MM.1S (cell line): ENCODE measurements around the gene GPR135.

Experiments
- DNase-seq: peaks from one replicate; pipeline ENCODE4 v3.0.0-alpha.2; 2015
- H2AFZ ChIP-seq: fragments of 300-600 bp; sonication (generic); 2 replicates; pipeline ENCODE4 v1.6.0; 2016; ENCODE audit warnings: antibody characterized with exemption, low read length
- H3F3A ChIP-seq: fragments of 300-600 bp; sonication (generic); 2 replicates; pipeline ENCODE4 v1.6.1; 2016; ENCODE audit warnings: mild to moderate bottlenecking, antibody characterized with exemption, low read length, moderate library complexity, mixed read lengths; ENCODE audit not compliant: insufficient read depth
- H3K27ac ChIP-seq: fragments of 300-600 bp; sonication (generic); 2 replicates; pipeline ENCODE4 v1.5.1; 2016; ENCODE audit warnings: mild to moderate bottlenecking, low read length
- H3K27me3 ChIP-seq: fragments of 300-600 bp; sonication (generic); replicated peaks from 2 replicates; pipeline ENCODE4 v1.6.0; 2016; ENCODE audit warnings: low read length; ENCODE audit not compliant: insufficient read depth
- H3K36me3 ChIP-seq: fragments of 300-600 bp; sonication (generic); replicated peaks from 2 replicates; pipeline ENCODE4 v1.6.1; 2016; ENCODE audit warnings: mild to moderate bottlenecking, low read length, mixed read lengths; ENCODE audit not compliant: insufficient read depth
- H3K4me1 ChIP-seq: fragments of 300-600 bp; sonication (generic); 2 replicates; pipeline ENCODE4 v1.6.1; 2016; ENCODE audit warnings: low read length, mixed read lengths
- H3K4me2 ChIP-seq: fragments of 300-600 bp; sonication (generic); 2 replicates; pipeline ENCODE4 v1.6.0; 2016; ENCODE audit warnings: low read depth, low read length
- H3K4me3 ChIP-seq: fragments of 300-600 bp; sonication (generic); 2 replicates; pipeline ENCODE4 v1.5.1; 2016; ENCODE audit warnings: low read length, mixed read lengths
- H3K79me2 ChIP-seq: fragments of 300-600 bp; sonication (generic); 2 replicates; pipeline ENCODE4 v1.6.1; 2016; ENCODE audit warnings: mixed run types, low read length, mixed read lengths
- H3K9ac ChIP-seq: fragments of 300-600 bp; sonication (generic); 2 replicates; pipeline ENCODE4 v1.6.1; 2016; ENCODE audit warnings: low read length, mixed read lengths
- H3K9me2 ChIP-seq: fragments of 300-600 bp; sonication (generic); replicated peaks from 2 replicates; pipeline ENCODE4 v1.6.1; 2016; ENCODE audit warnings: mild to moderate bottlenecking, low read length, mixed read lengths; ENCODE audit not compliant: insufficient read depth
- H3K9me3 ChIP-seq: fragments of 300-600 bp; sonication (generic); replicated peaks from 2 replicates; pipeline ENCODE4 v1.6.1; 2016; ENCODE audit warnings: mild to moderate bottlenecking, low read length, mixed read lengths; ENCODE audit not compliant: insufficient read depth
- H4K20me1 ChIP-seq: fragments of 300-600 bp; sonication (generic); 2 replicates; pipeline ENCODE4 v1.6.1; 2016; ENCODE audit warnings: mild to moderate bottlenecking, low read length, moderate library complexity, mixed read lengths; ENCODE audit not compliant: insufficient read depth
- CTCF ChIP-seq: fragments of 300-600 bp; sonication (generic); IDR thresholded peaks from 2 replicates; pipeline ENCODE4 v1.5.1; 2016; ENCODE audit warnings: antibody characterized with exemption, low read length, mixed read lengths
- EZH2 ChIP-seq: fragments of 300-600 bp; sonication (generic); optimal IDR thresholded peaks from 2 replicates; pipeline ENCODE3; 2017; ENCODE audit warnings: low read depth, mild to moderate bottlenecking, antibody characterized with exemption, low read length, mixed read lengths
- EZH2phosphoT487 ChIP-seq: fragments of 300-600 bp; sonication (generic); IDR thresholded peaks from 2 replicates; pipeline ENCODE4 v1.6.1; 2018; ENCODE audit warnings: antibody characterized with exemption, low read length

Gene GPR135

GRCh38 chr14:59478540-59478939 lies 13.4 kb upstream of the GPR135 start:
- TF ChIP-seq EZH2phosphoT487 (no peak), EZH2 (no peak), CTCF (no peak)
- no peaks in the 10 kb centered on the region for H3K27me3 ChIP-seq
- no peak overlapping the region for H3K4me3 ChIP-seq
- no peaks in the 10 kb centered on the region for H3K79me2 ChIP-seq
- no peaks in the 10 kb centered on the region for H3K36me3 ChIP-seq
- no peaks in the 10 kb centered on the region for H4K20me1 ChIP-seq
- no peak overlapping the region for H3K27ac ChIP-seq
- no peaks in the 10 kb centered on the region for H3K9me3 ChIP-seq
- H3K9ac ChIP-seq: no peak overlapping the region
- H3K4me2 ChIP-seq: no peak overlapping the region
- no peaks in the 10 kb centered on the region for H3F3A ChIP-seq
- no peak overlapping the region for H2AFZ ChIP-seq
- H3K4me1 ChIP-seq: 0 out of 2 replicates have a peak, but pooled peaks cover 4% of the 10 kb centered on the region
- no peak for DNase-seq
- H3K9me2 ChIP-seq: no peaks in the 10 kb centered on the region

GRCh38 chr14:59475709-59476108 lies 10.5 kb upstream of the GPR135 start:
- Histone ChIP-seq H3K9ac (no peak overlapping the region), H3K4me1 (no peaks in the 10 kb centered on the region), H3K4me2 (no peak overlapping the region), H2AFZ (no peak overlapping the region), H3K9me3 (no peaks in the 10 kb centered on the region), H3K4me3 (no peak overlapping the region), H3F3A (no peaks in the 10 kb centered on the region), H3K36me3 (no peaks in the 10 kb centered on the region), H4K20me1 (no peaks in the 10 kb centered on the region), H3K79me2 (no peaks in the 10 kb centered on the region), H3K9me2 (no peaks in the 10 kb centered on the region), H3K27ac (no peak overlapping the region), H3K27me3 (no peaks in the 10 kb centered on the region)
- DNase-seq: no peak
- no peak for TF ChIP-seq EZH2phosphoT487
- no peak for TF ChIP-seq EZH2
- no peak for TF ChIP-seq CTCF

GRCh38 chr14:59474172-59474571 lies 9.0 kb upstream of the GPR135 start:
- H3K4me3 ChIP-seq: no peak overlapping the region
- no peaks in the 10 kb centered on the region for H3K9me3 ChIP-seq
- DNase-seq: no peak
- H3K4me2 ChIP-seq: no peak overlapping the region
- H3F3A ChIP-seq: no peaks in the 10 kb centered on the region
- no peak overlapping the region for H3K27ac ChIP-seq
- H4K20me1 ChIP-seq: no peaks in the 10 kb centered on the region
- no peaks in the 10 kb centered on the region for H3K9me2 ChIP-seq
- TF ChIP-seq EZH2phosphoT487 (no peak), CTCF (no peak), EZH2 (no peak)
- H3K27me3 ChIP-seq: no peaks in the 10 kb centered on the region
- no peak overlapping the region for H3K9ac ChIP-seq
- no peaks in the 10 kb centered on the region for H3K36me3 ChIP-seq
- no peaks in the 10 kb centered on the region for H3K79me2 ChIP-seq
- H2AFZ ChIP-seq: no peak overlapping the region
- no peaks in the 10 kb centered on the region for H3K4me1 ChIP-seq
